Tibial artery (tissue), 4 donors: ENCODE measurements around the gene GALNT10.

Experiments
- DNase-seq, 2 donors: peaks; one replicate each; pipeline ENCODE4 v3.0.0-alpha.2; 2019
- H3K27ac ChIP-seq, 2 donors: fragments of 200-600 bp; sonication (generic) in 1 of 2; 1 replicate in 1 of 2; 2 replicates in 1 of 2; pipeline ENCODE4 v1.5.1; 2018 to 2019; ENCODE audit warnings: mild to moderate bottlenecking in 1 of 2
- H3K27me3 ChIP-seq, 2 donors: fragments of 200-600 bp; sonication (generic) in 1 of 2; one replicate each; pipeline versions ENCODE4 v1.5.1 to v1.6.0; 2016 to 2019
- H3K36me3 ChIP-seq, 3 donors: fragments of 200-600 bp; sonication (generic) in 2 of 3; one replicate each; pipeline ENCODE4 v1.5.1; 2016 to 2019; ENCODE audit warnings: mild to moderate bottlenecking in 2 of 3
- H3K4me1 ChIP-seq, 4 donors: fragments of 200-600 bp; sonication (generic) in 2 of 4; 1 replicate in 3 of 4; 2 replicates in 1 of 4; pipeline ENCODE4 v1.5.1; 2016 to 2019
- H3K4me3 ChIP-seq, 2 donors: fragments of 200-600 bp; sonication (generic) in 1 of 2; 1 replicate in 1 of 2; 2 replicates in 1 of 2; pipeline ENCODE4 v1.5.1; 2018 to 2019; ENCODE audit warnings: mild to moderate bottlenecking in 2 of 2
- H3K9me3 ChIP-seq, 3 donors: fragments of 200-600 bp; sonication (generic) in 1 of 3; one replicate each; pipeline ENCODE4 v1.5.1; 2016 to 2019
- CTCF ChIP-seq, 2 experiments: fragments of 200-600 bp in 1 of 2; fragments of 450-650 bp in 1 of 2; IDR thresholded peaks; one replicate each; pipeline ENCODE4 v1.5.1; 2017 to 2019; ENCODE audit warnings: antibody characterized with exemption in 2 of 2, mild to moderate bottlenecking in 1 of 2, moderate library complexity in 1 of 2
- intact Hi-C: fragments of 100-400 bp; cut with DNase I; formaldehyde crosslinking; loops from one replicate; pipeline ENCODE4 v1.15.0; 2023; ENCODE audit warnings: low total_unique reads

GALNT10 gene

GRCh38 chr5:154329062-154329461, 138.5 kb downstream of the GALNT10 start:
- peaks cover 0 to 26% (median 20%) of the 10 kb centered on the region in 3 donors for H3K36me3 ChIP-seq
- no peak for TF ChIP-seq CTCF (IDR thresholded peaks at IDR 0.05)
- H3K27me3 ChIP-seq = no peaks in the 10 kb centered on the region
- H3K27ac ChIP-seq = no peak overlapping the region
- no peak for DNase-seq
- peaks cover 0 to 4% (median 0%) of the 10 kb centered on the region in 4 donors for H3K4me1 ChIP-seq
- H3K4me3 ChIP-seq = no peak overlapping the region
- intact Hi-C loops = no loop called here
- no peaks in the 10 kb centered on the region for H3K9me3 ChIP-seq

DNA sequence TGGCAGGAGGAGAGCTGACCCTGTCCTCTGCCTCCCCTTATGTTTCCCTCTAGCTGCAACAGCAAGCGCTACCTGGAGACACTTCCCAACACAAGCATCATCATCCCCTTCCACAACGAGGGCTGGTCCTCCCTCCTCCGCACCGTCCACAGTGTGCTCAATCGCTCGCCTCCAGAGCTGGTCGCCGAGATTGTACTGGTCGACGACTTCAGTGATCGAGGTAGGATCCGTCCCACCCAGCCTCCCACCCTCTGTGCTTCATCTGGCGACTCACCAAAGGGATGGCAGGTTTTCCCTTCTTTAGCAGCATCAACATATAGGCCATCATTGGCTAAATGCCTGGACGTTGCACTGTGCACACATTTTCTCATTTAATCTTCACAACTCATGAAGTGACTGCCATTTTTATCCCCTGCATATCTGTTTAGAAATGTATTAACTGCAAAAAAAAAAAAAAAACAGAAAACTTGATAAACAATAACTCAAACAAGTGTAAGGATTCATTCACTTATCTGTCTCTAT, 139.0 kb downstream of the GALNT10 start:
- DNase-seq = no peak
- H3K27ac ChIP-seq = no peak overlapping the region
- peaks cover 0 to 4% (median 0%) of the 10 kb centered on the region in 4 donors for H3K4me1 ChIP-seq
- peaks cover 0 to 24% (median 20%) of the 10 kb centered on the region in 3 donors for H3K36me3 ChIP-seq
- H3K4me3 ChIP-seq = no peak overlapping the region
- no peak for TF ChIP-seq CTCF (IDR thresholded peaks at IDR 0.05)
- H3K27me3 ChIP-seq = no peaks in the 10 kb centered on the region
- H3K9me3 ChIP-seq = no peaks in the 10 kb centered on the region
- intact Hi-C loops = no loop called here

- H3K27me3 ChIP-seq = no peaks in the 10 kb centered on the region
- H3K9me3 ChIP-seq = no peaks in the 10 kb centered on the region
- H3K36me3 ChIP-seq = peaks cover 0 to 24% (median 20%) of the 10 kb centered on the region in 3 donors
- H3K4me1 ChIP-seq = peaks cover 0 to 4% (median 0%) of the 10 kb centered on the region in 4 donors
- TF ChIP-seq CTCF (IDR thresholded peaks at IDR 0.05) = no peak
- H3K27ac ChIP-seq = no peak overlapping the region
- DNase-seq = no peak
- H3K4me3 ChIP-seq = no peak overlapping the region
- intact Hi-C loops = no loop called here
Observed at GRCh38 chr5:154330097-154330667, 139.6 kb downstream of the GALNT10 start.

DNA sequence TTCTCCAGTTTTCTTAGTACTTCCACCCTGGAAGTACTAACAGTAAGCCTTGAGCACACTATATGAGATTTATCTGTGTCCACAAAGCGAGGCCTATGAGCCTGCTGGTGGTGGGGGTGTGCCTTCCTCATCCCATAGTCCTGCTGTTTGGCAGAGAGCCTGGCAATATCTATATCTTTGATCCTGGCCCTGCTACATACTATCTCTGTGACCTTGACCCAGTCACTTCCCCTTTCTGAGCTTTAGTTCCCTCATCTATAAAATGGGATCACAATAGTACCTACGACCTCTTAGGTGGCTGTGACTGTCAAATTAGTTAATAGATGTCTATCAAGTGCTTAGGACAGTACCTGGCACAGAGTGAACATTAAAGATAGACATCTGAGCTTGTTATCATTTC, 140.7 kb downstream of the GALNT10 start:
- H3K4me1 ChIP-seq = peaks cover 0 to 4% (median 0%) of the 10 kb centered on the region in 4 donors
- no peak for DNase-seq
- TF ChIP-seq CTCF (IDR thresholded peaks at IDR 0.05) = no peak
- no peak overlapping the region for H3K4me3 ChIP-seq
- H3K27me3 ChIP-seq = no peaks in the 10 kb centered on the region
- H3K27ac ChIP-seq = no peak overlapping the region
- intact Hi-C loops = no loop called here
- peaks cover 0 to 24% (median 20%) of the 10 kb centered on the region in 3 donors for H3K36me3 ChIP-seq
- H3K9me3 ChIP-seq = no peaks in the 10 kb centered on the region

GRCh38 chr5:154331924-154332323, 141.4 kb downstream of the GALNT10 start:
- DNase-seq = no peak
- intact Hi-C loops = no loop called here
- peaks cover 0 to 24% (median 20%) of the 10 kb centered on the region in 3 donors for H3K36me3 ChIP-seq
- peaks cover 0 to 4% (median 0%) of the 10 kb centered on the region in 4 donors for H3K4me1 ChIP-seq
- TF ChIP-seq CTCF (IDR thresholded peaks at IDR 0.05) = no peak
- no peaks in the 10 kb centered on the region for H3K9me3 ChIP-seq
- H3K27ac ChIP-seq = no peak overlapping the region
- H3K4me3 ChIP-seq = no peak overlapping the region
- H3K27me3 ChIP-seq = no peaks in the 10 kb centered on the region
